Measurements from ENCODE around the gene PRKACB. TPM values are rescaled to one million over a fixed set of nuclear protein-coding genes. Genes with fewer than 3 reads are reported as not detected.

The PRKACB gene
- total and polyA plus RNA-seq, 2 of the 8 experiments (the other 6 are each of a cell fraction or from before 2014, with no cell fraction given), result 7.8 to 31.0 TPM

- no peak overlapping the region for H4K5ac ChIP-seq (ENCODE audit: insufficient read length, low read depth, low read length)
- no peak overlapping the region for H2BK12ac ChIP-seq (ENCODE audit: low read depth, low read length)
- no peak overlapping the region for H4K91ac ChIP-seq (replicated peaks; ENCODE audit: insufficient read length, low read length)
- H4K8ac ChIP-seq (ENCODE audit: extremely low read depth, insufficient read depth, low read length), result no peak overlapping the region
- no peak overlapping the region for H3K9ac ChIP-seq (replicated peaks in 1 of 4; ENCODE audit: extremely low read depth in 1 of 4, low read depth in 3 of 4, low read length in 3 of 4)
- H3K79me1 ChIP-seq (ENCODE audit: low read depth, low read length), result no peaks in the 10 kb centered on the region
- ChIA-PET POLR2A (ENCODE audit: partially characterized antibody) (no interaction called here), CTCF (ENCODE audit: partially characterized antibody) (interaction anchor here (1.0 to 1.6 kb wide), 3 partner anchors 8 to 18 kb away, joined by 3 to 4 read pairs (median 3); partner anchors contain the start of gene PRKACB)
- WGBS, 2 experiments (ENCODE audit: extremely low coverage in 1 of 2, insufficient coverage in 1 of 2, insufficient read length in 1 of 2, insufficient replicate concordance in 2 of 2, low coverage in 1 of 2, low lambda C conversion rate in 2 of 2, missing lambda C conversion rate in 1 of 2), result 91% methylated on average over 2 of the region's 2 CpGs; no CpG with 5 or more reads in 1 of the 2 experiments
- H2BK5ac ChIP-seq (ENCODE audit: low read depth, low read length), result no peak overlapping the region
- H3K4me1 ChIP-seq (replicated peaks in 1 of 4; ENCODE audit: control insufficient read depth in 3 of 4, insufficient read depth in 4 of 4, low read length in 3 of 4), result no peaks in the 10 kb centered on the region; a peak in 1 of 7 replicates
- H3K27ac ChIP-seq (ENCODE audit: low read depth, low read length), result no peak overlapping the region
- no peak overlapping the region for H2BK120ac ChIP-seq (replicated peaks; ENCODE audit: low read depth, low read length)
- no peak overlapping the region for H2AFZ ChIP-seq (ENCODE audit: low read length)
- no peak overlapping the region for H2AK5ac ChIP-seq (ENCODE audit: low read depth, low read length)
- no peaks in the 10 kb centered on the region for H3K27me3 ChIP-seq (replicated peaks in 1 of 4; ENCODE audit: control insufficient read depth in 3 of 4, extremely low read depth in 1 of 4, insufficient read depth in 3 of 4, low read length in 3 of 4)
- H2BK20ac ChIP-seq (ENCODE audit: low read length), result no peak overlapping the region
- DNase-seq (ENCODE audit: low read depth in 1 of 2, low spot score in 2 of 2) (no peak), FAIRE-seq (no peak)
- H3K4me2 ChIP-seq (ENCODE audit: insufficient read depth in 1 of 2, low read depth in 2 of 2, low read length in 2 of 2), result no peak overlapping the region
- H3K79me2 ChIP-seq (ENCODE audit: control insufficient read depth in 1 of 2, insufficient read depth in 2 of 2, low read length in 2 of 2), result peaks cover 0 to 2% of the 10 kb centered on the region in 2 experiments; a peak in 1 of 4 replicates
- H4K20me1 ChIP-seq (replicated peaks in 1 of 2; ENCODE audit: control insufficient read depth in 1 of 2, insufficient read depth in 2 of 2, low read length in 2 of 2), result no peaks in the 10 kb centered on the region
- no peak overlapping the region for H3K56ac ChIP-seq (replicated peaks; ENCODE audit: insufficient read length, low read depth, low read length)
- no peak overlapping the region for H3K14ac ChIP-seq (ENCODE audit: insufficient read length)
- no peak overlapping the region for H3K4me3 ChIP-seq (ENCODE audit: extremely low read depth in 1 of 4, insufficient read depth in 2 of 4, low read depth in 3 of 4, low read length in 4 of 4)
- H3K23me2 ChIP-seq (ENCODE audit: low read depth, low read length), result no peaks in the 10 kb centered on the region
- no peak overlapping the region for H3K23ac ChIP-seq (ENCODE audit: insufficient read length)
- H3K9me3 ChIP-seq (ENCODE audit: insufficient read depth in 2 of 2, low read depth in 1 of 2, low read length in 1 of 2), result no peaks in the 10 kb centered on the region
- H3K36me3 ChIP-seq (ENCODE audit: control insufficient read depth in 2 of 4, insufficient read depth in 4 of 4, low read length in 3 of 4), result no peaks in the 10 kb centered on the region; a peak in 1 of 8 replicates
- H3K4ac ChIP-seq (replicated peaks; ENCODE audit: insufficient read length, low read depth, low read length), result no peak overlapping the region
- no peak overlapping the region for H3K18ac ChIP-seq (ENCODE audit: extremely low read depth, low read length)
- H2BK15ac ChIP-seq (ENCODE audit: low read length), result no peak overlapping the region
- no peak for TF ChIP-seq EP300 (IDR thresholded peaks at IDR 0.05; ENCODE audit: borderline replicate concordance in 1 of 2, low read depth in 2 of 2, low read length in 2 of 2)
- TF ChIP-seq CEBPB (IDR thresholded peaks at IDR 0.05; ENCODE audit: low read depth, low read length), result no peak
- no peak for TF ChIP-seq HDAC2 (IDR thresholded peaks at IDR 0.05; ENCODE audit: borderline replicate concordance in 1 of 2, low read depth in 2 of 2, low read length in 2 of 2)
- no peak for TF ChIP-seq RNF2 (IDR thresholded peaks at IDR 0.05; ENCODE audit: borderline replicate concordance, low read depth, low read length, missing control alignments, poor library complexity, severe bottlenecking)
- TF ChIP-seq CTCF (IDR thresholded peaks at IDR 0.05; ENCODE audit: control extremely low read depth in 1 of 3, insufficient read depth in 1 of 3, low read depth in 1 of 3, low read length in 3 of 3), result no peak
- TF ChIP-seq EGR1 (IDR thresholded peaks at IDR 0.05; ENCODE audit: borderline replicate concordance, low read depth, low read length), result no peak
- no peak for TF ChIP-seq SP4 (IDR thresholded peaks at IDR 0.05; ENCODE audit: low read length)
- TF ChIP-seq, protein P1, sequence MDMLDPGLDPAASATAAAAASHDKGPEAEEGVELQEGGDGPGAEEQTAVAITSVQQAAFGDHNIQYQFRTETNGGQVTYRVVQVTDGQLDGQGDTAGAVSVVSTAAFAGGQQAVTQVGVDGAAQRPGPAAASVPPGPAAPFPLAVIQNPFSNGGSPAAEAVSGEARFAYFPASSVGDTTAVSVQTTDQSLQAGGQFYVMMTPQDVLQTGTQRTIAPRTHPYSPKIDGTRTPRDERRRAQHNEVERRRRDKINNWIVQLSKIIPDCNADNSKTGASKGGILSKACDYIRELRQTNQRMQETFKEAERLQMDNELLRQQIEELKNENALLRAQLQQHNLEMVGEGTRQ (IDR thresholded peaks at IDR 0.05; ENCODE audit: low read length), result no peak
- no peak for TF ChIP-seq TCF12 (IDR thresholded peaks at IDR 0.05; ENCODE audit: low read depth, low read length)
- no peak for TF ChIP-seq JUN (IDR thresholded peaks at IDR 0.05; ENCODE audit: low read depth, low read length)
These were observed 18.2 kb downstream of the PRKACB start for GRCh38 chr1:84162295-84162694.

Data from H1 (cell line).